GM13977 (cell line): ENCODE measurements around the gene MTPN.

Experiments used
- DNase-seq: peaks from one replicate; pipeline ENCODE4 v3.0.0; 2012; ENCODE audit warnings: low spot score
- in situ Hi-C: fragments of 300-500 bp; cut with MboI; formaldehyde crosslinking; loops from one replicate; pipeline ENCODE4 v1.12.0; 2022; ENCODE audit warnings: low sequenced_read_pairs, low pct_unique_long_range_greater_than_20kb, mixed read lengths, inconsistent platforms; ENCODE audit not compliant: unreplicated experiment
- TF ChIP-seq, protein P1 (sequence below): IDR thresholded peaks from 2 replicates; pipeline ENCODE4 v1.5.1; 2012; ENCODE audit warnings: mild to moderate bottlenecking, control low read depth; ENCODE audit not compliant: insufficient read depth; ENCODE audit errors: extremely low read depth, missing control alignments

The MTPN gene

DNA sequence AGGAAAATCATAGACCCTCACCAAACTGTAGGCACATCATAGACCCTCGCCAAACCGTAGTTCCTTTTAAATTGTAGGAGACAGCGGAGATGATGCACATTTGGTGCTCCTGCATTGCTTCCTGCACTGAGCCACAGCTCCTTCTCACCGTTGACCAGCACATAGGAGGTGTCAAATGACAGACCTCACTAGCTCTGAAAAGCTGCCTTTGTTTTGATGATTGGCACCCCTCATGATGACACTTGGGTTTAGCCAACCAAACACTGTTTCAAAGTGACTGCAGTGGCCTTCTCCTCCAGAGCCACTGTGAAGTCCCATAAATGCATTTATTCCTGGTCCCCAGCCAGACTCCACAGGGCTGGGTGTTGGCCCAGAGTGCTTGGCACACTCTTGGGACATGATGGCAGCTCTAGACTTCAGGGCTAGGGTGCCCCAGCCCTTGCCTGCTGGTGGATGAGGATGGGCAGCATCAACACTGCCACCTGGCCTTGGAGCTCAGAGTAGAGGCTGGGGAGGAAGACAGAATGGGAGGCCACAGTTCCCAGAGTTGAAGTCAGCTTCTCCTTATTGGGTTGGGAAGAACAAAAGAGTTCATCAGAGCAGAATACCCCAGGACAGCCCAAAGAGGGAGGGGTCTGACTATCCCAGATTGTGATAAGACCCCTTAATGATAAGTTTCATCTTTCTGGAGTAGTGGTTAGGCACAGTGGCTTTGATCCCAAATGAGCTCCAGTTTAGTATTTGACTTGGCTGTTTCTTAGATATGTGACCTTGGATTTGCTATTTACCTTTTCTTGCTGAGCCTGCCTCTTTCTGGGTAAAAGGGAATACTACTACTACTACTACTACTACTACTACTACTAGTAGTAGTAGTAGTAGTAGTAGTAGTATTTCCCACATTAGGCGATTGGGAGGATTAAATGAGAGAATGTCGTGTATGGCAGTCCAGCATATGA, 75.3 kb downstream of the MTPN start:
- TF ChIP-seq, protein P1, sequence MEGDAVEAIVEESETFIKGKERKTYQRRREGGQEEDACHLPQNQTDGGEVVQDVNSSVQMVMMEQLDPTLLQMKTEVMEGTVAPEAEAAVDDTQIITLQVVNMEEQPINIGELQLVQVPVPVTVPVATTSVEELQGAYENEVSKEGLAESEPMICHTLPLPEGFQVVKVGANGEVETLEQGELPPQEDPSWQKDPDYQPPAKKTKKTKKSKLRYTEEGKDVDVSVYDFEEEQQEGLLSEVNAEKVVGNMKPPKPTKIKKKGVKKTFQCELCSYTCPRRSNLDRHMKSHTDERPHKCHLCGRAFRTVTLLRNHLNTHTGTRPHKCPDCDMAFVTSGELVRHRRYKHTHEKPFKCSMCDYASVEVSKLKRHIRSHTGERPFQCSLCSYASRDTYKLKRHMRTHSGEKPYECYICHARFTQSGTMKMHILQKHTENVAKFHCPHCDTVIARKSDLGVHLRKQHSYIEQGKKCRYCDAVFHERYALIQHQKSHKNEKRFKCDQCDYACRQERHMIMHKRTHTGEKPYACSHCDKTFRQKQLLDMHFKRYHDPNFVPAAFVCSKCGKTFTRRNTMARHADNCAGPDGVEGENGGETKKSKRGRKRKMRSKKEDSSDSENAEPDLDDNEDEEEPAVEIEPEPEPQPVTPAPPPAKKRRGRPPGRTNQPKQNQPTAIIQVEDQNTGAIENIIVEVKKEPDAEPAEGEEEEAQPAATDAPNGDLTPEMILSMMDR, result no peak
- in situ Hi-C loops, result no loop called here
- no peak for DNase-seq

DNA sequence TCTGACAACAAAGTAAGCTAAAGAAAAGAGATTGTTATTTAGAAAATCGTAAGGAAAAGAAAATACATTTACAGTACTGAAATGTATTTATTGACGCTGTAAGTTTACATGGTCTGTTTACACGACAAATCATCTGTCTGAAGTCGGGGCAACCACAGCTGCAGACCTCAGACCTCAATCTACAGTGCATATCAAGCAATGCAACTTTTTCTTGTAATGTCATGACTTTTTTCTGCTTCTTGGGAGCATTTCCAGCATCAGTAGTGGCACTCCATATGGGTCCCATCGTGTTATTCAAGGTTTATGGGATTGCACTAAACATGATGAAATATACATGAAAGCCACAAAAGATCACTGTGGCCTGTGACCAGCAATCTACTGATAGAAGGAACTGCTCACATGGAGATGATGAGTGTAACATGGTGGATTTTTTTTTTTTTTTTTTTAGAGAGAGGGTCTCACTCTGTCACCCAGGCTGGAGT, 77.1 kb downstream of the MTPN start:
- in situ Hi-C loops, result no loop called here
- TF ChIP-seq, protein P1, result no peak
- DNase-seq, result no peak

DNA sequence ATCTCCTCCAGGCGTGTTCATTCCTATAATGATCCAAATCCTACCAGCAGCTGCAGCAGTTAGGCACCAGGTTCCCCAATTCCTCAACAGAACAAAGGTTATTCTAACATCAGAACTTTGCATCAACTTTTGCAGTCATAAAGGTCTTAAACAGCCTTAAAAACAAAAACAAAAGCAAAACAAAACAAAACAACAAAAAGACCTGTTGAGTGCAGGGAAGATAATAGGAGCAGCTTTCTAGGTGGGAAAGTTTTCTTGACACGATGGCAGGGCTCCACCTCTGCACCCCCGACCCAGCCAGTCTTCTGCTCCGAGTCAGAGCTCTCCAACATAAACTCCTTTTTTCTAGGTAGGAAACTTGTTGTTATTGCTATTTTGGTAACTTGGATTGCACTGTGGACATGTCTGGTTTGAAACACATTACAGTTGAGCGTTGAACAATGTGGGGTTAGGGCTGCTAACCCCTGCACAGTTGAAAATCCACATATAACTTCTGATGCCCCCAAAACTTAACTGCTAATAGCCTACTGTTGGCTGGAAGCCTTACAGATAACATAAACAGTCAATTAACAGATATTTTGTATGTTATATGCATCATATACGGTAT, 77.6 kb downstream of the MTPN start:
- DNase-seq, result no peak
- TF ChIP-seq, protein P1, result no peak
- in situ Hi-C loops, result no loop called here

DNA sequence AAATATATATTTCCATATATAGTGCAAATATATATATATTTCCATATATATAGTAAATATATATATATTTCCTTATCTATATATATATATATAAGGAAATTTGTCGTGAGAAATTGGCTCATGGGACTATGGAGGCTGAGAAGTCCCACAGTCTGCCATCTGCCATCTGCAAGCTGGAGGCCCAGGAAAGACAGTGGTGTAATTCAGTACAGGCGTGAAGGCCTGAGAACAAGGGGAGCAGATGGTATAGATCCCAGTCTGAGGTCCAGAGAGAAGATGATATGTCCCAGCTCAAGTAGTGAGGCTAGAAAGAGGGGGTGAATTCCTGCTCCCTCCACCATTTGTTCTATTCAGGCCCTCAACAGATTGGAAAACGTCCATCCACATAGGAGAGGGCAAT, 78.9 kb downstream of the MTPN start:
- in situ Hi-C loops, result no loop called here
- DNase-seq, result no peak

DNA sequence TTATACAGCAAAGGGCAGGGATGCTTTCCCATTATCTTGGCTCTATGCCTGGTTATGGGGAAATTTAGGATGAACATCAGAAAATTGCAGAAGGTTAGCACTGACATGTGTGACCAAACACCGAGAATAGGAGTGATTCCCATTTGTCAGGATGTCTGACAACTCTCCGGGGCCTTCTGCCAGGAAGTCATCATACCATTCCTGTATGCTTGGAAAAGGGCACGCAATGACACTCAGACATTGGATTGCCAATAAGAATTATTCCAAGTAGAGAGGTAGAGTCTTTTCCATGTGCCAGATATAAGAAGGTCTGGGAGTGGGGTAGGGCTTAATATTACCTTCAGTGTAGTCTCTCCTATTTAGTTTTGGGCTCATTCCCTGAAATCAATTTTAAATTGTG, 82.3 kb downstream of the MTPN start:
- TF ChIP-seq, protein P1, result no peak
- in situ Hi-C loops, result no loop called here
- no peak for DNase-seq

More for the DNA sequence above, 78.9 kb downstream of the MTPN start:
- TF ChIP-seq, protein P1, result no peak

DNA sequence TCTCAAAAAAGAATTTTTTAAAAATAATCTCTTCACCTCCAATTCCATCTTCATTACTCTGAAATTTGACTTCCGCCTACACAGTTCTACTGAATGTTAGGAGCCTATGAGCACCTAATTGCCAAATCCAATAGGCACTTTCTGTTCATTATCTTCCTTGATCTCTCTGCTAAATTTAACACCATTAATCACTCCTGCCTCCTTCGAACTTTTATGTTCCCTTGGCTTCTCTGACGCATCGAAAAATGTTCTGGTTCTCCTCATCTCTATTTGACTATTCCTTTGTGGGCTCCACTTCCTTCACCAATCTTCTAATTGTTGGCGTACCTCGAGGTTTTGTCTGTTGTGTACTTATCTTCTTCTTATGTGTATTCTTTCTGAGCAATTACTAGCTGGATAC, 87.3 kb downstream of the MTPN start:
- in situ Hi-C loops, result no loop called here
- no peak for DNase-seq
- TF ChIP-seq, protein P1, result no peak
